GM19467 (cell line): ENCODE results near the gene PTPRT.

Experiments used
- ATAC-seq: cut with Tn5 transposase; IDR thresholded peaks from one replicate; pipeline ENCODE4 v1.9.1; 2021; ENCODE audit warnings: mild to moderate bottlenecking, moderate library complexity; ENCODE audit not compliant: unreplicated experiment

The PTPRT gene

DNA sequence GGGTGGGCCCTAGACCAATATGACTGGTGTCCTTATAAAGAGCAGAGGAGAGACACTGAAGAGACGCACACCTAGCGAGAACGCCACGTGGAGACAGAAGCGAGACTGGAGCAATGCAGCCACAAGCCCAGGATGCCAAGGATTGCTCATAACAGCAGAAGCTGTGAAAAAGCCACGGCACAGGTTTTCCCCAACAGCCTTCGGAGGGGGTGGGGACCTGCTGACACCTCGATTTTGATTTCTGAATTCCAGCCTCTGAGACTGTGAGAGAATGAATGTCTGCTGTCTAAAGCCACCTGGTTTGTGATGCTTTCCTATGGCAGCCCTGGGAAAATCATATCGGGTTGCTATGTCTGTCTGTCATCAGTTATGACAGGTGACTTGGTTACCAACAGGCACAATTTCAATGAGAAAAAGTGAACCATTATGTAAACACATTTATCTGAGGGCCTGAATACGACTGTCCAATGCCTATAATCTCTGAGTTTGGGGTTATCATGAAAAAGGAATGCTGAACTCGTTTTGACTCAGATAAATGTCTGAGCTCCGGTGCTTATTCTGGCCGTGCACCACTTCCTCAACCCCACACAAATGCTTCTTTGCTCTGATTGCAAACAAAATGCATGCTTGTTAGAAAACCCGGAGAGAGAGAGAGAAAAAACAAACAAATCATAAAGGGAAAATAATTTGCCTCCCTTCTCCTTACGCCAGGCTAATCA, 769.7 kb downstream of the PTPRT start:
- no peak for ATAC-seq

DNA sequence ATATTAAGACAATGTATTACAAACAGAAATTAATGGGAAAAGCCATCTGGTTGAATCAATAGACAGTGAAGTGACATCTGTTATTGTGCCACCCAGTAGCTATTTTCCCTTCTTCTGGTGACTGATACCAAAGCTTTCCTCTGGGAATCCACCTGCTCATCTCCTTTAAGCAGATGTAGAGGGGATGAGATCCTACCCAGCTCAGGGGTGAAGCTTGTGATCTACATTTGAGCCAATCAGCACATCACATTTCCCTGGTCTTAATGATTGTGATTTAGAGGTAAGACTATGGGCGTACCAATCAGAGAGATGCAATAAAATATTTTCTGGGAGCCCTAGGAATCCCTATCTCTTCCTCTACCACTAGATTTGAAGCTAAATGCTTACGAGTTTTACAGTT, 782.9 kb downstream of the PTPRT start:
- no peak for ATAC-seq

DNA sequence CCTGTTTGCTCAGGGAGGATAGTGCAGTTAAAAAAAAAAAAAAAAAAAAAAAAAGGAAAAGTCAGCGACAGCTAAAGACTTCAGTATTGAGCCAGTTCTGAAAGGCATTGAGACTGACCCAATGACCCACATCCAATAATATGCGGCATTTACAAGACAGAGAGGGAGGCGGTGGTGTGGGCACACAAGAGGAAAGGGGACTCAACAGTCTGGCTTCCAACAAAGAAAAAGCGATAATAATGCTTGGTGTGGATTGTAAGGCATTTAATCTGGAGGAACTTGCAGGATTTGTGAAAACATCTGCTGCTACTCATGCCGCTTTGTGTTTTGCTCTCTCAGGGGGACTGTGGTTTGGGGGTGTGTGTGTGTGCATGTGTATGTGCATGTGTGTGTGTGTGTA, 787.3 kb downstream of the PTPRT start:
- no peak for ATAC-seq

DNA sequence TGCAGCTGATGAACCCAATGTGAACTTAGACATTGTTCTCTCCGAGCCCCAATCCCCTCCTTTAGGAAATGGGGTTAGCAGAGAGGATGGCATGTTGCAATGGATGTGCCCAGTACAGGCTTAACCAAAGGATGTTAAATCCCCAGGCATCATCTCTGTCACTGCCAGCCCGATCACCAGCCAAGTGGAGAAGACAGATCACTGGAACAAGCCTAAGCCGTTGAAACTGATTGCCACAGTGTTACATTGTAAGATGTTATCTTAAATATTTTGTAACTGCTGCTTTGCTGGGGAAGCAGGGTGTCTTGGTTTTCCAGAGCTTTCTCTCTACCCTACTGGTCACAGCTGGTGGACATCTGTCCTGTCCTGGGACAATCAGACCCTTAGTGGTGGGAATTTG, 788.1 kb downstream of the PTPRT start:
- no peak for ATAC-seq

DNA sequence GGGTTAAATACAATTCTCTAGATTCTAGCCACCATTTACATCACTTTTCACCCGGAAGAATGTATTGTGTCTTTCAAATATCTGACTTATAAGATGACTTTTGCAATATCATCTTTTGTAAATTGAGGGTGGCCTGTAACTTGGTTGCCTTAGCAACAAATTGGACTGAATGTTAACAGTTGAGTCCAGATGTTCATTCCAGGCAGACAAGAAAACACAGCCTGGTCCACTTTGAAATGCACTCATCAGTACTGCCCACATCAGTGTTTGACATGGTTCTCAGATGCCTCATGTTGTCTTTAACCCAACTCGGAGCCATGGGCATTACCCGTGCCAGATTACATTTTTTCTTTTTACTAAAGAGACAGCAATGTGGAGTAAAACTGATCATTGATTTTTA, 789.9 kb downstream of the PTPRT start:
- ATAC-seq: no peak

DNA sequence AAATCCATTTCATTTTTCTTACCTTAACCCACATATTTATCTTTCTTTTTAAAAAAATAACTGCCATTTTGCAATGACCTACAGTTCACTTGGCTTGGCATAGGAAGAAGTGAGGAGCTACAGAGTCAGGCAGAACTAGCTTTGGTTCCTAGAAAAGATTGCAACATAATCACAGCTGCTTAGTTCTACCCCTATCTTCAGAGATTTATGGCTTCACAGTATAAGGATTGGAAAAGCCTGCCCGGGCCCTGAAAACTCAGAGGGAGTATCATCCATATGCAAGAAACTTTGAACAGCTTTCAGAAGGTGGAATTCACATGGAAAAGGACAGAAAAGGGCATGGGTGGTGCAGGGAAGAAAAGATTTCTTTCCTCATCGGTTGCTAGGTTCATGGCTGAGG, 797.3 kb downstream of the PTPRT start:
- no peak for ATAC-seq

DNA sequence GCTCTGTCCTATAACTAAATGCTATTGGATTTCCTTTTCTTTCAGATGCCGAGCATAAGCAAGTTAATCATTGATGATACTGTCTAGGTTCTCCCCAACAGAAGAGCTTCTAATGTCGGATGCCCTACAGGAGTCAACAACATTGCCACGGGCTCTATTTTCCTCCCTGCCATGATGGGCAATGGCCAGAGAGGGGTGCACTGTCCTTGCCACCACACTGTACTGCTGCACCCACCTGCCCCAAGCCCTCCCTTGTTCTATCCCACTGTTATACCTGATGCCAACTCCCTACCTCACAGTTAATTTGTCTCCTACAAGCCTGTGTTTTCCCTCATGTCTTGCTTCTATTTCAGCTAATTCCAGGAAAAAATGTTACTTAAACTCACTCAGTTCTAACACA, 797.9 kb downstream of the PTPRT start:
- ATAC-seq: no peak

DNA sequence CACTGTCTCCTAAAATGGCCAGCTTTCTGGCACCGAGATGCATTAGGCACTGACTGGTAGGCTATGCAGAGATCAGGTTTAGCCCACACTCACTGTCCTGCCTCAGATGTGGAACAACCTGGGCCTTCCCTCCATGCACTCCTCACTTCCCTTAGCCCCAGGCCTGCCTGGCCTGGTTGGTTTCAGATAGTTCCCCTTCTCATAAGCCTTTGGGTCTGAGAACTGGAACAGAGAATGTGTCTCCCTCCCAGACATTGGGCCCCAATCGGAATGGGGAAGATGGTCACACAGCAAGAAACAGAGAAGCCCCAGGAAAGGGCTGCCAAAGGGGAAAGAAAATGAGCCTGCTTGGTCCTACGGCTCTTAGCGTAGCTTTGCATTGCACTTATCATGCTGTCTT, 809.4 kb downstream of the PTPRT start:
- ATAC-seq: no peak

DNA sequence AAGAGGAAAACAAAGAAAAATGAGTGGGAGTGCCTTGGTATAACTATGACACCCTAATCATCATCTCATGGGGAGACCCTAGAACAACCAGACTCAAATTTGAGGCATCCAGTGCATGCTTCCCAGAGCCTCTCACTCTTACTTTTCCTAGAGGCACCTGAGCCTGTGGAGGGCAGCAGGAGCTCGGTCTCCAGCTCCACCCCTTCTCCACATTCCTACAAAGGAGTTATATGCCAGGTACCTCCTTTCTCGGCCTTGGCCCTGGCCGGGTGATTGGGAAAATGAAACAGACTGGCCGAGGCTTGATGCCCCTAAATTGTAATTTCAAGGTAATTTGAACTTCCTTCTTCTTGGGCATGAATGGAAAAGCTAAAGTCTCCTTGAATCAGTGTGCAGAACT, 810.3 kb downstream of the PTPRT start:
- ATAC-seq: no peak

DNA sequence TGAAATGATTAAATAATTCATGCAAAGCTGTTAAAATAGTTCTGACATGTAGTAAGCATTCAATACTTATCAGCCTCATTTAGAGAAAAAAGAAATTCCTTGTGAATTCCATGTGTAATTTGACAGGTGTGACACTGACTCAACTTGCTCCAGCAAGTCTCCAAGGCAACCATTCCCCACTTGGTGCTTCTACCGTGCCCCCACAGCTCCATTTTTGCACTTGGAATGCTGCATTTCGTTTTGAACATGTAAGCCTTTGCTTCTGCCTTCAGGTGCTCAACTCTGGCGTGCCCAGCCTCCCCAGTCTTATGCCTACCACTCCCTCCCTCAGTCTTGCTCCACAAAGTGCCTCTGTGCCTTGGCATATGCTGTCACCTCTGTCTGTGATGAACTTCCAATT, 810.9 kb downstream of the PTPRT start:
- no peak for ATAC-seq

DNA sequence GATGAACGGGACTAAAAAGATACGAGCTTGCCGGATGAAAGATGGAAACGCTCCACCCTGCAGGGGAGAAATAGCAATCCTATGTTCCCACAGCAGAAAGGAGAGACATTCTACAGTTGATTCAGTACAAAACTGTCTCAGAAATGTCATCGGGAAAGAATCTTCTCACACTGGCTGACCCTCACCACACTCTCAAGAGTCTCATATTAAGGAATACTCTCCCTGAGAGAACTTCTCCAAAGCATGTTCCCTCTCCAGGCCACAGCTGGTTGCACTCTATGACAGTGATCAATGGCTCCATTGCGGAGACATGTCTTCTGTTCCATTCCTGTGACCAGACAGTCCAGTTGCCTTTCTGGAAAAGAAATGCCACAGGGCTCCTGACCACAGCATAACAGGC, 813.6 kb downstream of the PTPRT start:
- ATAC-seq: no peak

DNA sequence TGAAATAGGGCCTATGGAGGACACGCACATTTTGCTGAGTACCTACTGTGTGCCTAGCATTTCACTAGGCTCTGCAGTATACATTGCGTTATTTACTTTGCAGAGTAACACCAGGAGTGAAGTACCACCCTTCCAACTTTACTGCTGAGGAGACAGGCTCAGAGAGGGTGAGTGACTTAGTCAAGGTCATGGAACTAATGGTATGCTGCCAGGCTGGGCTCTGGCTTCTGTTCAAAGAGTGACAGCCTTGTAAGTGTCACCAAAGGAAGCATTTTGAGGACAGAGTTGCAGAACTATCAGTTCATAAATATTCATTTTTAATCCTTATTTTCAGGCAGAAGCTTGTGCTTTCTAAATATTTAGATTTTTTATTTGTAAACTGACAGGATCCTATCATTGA, 816.7 kb downstream of the PTPRT start:
- no peak for ATAC-seq

DNA sequence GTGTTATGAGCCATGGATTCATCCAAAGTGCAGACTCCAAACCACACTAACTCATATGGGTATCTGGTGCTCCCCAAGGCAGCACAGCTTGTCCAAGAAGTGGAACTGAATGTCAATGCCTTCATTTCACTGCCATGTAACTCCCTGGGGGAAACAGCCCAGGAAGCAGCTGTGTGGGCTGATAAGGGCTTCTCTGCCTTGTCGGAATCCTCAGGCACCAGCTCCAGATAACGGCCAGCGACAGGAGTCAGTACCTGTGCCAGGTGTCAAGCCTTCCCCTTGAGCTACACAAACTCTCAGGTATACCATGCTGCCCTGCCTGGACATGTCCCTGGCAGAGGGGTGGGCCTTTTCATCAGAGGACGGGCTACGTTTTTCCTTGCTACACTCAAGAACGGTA, 819.6 kb downstream of the PTPRT start:
- ATAC-seq: no peak

DNA sequence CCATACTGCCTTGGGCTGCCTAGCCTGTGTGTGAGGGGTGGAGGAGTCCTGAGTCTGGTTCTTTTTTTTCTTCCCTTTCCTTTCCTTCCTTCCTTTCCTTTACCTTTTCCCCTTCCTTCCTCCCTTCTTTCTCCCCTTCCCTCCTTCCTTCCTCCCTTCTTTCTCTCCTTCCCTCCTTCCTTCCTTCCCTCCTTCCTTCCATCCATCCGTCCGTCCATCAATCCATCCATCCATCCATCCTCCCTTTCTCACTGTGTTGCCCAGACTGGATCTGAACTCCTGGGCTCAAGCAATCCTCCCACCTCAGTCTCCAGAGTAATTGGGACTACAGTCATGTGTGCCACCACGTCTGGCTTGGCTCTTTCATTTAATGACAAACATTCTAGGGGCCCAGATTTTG, 820.8 kb downstream of the PTPRT start:
- no peak for ATAC-seq

DNA sequence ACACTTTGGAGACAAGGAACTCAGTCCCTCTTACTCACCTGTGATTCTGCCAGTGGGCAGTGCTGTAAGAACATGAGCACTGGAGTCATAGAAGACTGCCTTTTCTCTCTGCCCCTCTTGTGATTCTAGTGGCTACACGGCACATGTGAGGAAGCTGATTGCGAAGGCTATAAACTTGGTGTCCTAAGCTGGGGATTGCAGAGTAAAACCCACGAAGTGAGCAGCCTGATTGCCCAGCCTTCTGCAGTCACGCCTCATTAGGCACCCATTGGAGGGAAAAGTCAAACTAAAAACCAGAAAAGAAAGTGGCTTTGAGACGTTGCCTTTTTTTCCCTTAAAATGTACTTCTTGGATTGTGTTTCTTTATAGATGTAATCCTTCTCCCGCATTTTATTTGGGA, 823.1 kb downstream of the PTPRT start:
- ATAC-seq: no peak

DNA sequence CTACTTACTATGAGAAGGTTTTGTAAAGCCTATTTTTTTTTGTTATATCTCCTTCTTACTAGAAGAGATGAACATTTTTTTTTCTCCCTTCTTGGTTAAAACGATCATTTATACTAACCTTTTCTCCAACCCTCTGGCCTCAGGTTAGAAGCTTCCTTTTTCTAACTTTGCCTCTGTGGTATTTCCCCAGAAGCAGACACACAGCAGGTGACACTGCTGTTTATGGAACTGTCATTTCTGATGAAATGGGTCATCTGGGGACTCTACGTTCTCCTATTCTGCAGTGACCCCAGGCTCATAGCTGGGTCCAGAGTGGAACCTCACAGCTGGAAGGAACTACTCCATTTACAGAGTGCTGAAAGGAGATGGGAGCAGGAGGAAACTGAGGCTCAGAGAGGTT, 825.3 kb downstream of the PTPRT start:
- ATAC-seq: no peak

DNA sequence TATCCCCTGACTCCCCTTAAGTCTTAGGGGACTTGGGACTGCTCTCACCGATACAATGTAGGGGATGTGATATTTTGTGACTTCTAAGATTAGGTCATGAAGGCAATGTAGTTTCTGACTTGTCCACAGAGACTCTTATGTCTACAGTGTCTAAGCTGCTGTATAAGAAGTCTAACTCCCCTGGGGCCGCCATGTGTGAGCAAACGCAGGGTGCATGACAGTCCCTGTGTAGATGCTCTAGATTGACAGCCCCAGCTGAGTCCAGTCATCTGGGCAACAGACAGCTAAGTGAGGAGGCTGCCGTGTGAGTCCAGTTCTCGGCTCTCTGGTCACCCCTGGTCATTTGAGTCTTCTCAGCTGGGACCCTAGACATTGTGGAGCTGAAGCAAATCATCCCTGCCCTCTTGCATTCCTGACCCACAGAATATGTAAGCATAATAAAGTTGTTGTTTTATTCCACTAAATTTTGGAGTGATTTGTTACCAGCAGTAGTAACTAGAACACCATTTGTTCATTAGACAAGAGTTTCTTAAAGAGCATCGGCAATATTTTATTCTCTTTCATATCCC, 828.2 kb downstream of the PTPRT start:
- ATAC-seq: no peak

DNA sequence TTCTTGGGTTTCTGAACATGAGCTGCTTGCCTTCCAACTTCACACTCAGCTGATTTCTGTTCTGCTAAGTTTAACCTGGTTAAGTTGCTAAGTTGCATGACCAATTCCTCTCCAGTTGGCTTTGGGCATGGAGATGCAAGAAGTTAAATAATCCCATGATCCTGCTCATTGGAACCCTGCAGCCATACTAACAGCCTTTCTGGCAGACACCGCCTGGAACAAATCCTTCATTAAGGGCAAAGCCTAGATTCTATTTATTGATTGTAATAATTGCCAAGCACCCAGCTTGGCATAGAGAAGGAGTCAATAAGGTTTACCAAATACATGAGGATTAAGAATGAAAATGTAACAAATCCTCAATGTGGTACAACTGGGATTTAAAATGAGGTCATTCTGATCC, 829.1 kb downstream of the PTPRT start:
- no peak for ATAC-seq

DNA sequence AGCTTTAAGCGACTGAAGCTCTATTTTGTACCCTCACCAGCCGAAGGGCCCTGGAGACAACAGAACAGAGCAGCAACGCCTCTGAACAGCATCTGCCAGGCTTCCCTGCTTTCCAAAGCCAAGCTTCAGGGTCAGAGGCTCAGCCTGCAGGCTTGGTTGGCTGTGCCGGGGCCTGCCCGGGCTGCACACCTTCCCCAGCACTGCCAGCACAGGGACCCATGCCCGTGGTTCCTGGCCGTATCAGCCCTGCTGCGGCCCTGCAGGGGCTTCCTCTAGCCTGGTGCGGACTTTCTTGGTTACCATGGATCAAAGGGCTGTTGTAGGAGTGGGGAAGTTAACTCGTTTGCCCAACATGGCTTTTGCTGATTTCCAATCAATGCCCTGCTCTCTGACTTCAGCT, 830.1 kb downstream of the PTPRT start:
- ATAC-seq: no peak

DNA sequence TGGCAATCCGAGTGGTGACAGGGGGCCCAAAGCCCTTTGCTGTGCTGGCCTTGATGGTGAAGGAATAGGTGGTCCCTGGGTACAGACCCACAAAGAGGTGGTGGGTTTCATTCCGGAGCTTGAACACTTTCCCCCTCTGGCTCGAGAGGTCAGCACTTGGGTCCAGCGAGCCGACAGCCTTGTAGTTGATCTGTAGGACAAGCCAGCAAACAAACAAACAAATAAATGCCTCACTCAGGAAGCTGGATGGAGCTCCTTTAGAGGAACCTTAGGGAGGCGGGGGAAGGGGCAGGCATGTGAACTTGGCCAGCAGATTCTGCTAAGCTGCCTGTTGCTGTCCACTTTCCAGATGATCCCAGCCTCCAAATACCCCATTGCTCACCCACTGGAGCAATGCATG, 837.6 kb downstream of the PTPRT start:
- ATAC-seq: no peak

DNA sequence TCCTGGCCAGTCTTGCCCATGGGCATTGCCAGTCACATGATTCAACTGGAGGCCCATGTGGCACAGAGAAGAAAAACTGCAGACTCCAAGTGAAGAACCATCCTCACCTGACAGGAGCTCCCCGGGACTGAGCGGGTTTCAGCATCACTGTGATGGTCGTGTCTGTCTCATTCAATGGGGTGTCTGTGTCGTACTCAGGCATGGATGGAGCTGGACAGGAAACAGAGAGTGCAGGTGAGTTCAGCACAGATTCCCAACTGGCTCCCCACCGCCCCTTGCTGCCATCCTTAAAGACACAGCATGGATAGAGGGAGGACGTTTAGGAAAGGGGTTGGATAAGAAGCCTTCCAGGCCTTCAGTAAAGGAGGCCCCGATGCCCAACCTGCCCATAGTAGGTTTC, 839.2 kb downstream of the PTPRT start:
- no peak for ATAC-seq

DNA sequence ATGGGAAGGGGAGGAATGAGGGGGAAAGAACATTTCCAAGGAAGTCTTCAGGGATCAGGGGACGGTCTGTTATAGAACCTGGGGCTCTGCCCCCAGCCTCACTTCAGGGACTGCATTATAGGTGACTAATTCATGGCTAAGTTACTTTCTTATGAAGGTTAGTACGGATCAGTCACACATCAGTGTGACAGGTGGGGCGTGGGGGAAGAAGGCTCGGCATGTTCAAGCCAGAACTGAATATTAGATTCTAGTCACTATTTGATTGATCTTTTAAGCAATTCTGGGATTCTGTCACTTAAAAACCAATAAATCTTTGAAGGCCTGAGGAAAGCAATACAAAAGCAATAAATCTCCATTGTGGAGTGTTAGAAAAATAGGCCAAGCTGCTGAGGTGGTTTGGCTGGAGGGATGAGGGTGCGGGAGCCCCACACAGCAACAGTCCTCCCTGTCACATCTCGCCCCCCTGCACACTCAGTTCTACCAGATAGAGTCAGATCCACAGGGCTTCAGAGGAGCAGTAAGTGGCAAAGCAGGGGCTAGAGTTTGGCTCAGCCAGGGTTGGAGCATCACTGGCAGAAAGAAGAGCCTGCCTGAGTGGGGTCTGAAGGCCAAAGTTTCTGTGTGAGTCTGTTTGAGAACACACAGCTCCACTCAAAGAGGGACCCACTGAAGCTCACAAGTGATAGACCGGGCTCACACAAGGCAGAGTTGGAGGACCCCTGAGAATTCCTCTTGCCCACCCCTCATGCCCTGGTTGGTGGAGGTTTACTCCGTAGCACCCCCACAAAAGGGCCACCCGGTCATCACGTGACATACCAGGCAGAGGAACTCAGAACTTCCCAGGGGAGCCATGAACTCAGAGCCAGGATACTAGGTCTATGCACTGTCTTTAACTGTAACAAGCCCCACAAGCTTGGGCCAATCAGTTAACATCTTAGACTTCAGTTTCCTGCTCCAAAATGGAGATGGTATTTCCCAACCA, 843.2 kb downstream of the PTPRT start:
- no peak for ATAC-seq
